Karpas-422 (cell line): ENCODE results near the gene POU6F2. TPM values are rescaled to one million over a fixed set of nuclear protein-coding genes. Genes with fewer than 3 reads are reported as not detected.

Experiments used
- DNase-seq: peaks from one replicate; pipeline ENCODE4 v3.0.0-alpha.2; 2015
- H2AFZ ChIP-seq: fragments of 200-600 bp; sonication (generic); 2 replicates; pipeline ENCODE4 v1.6.1; 2014; ENCODE audit warnings: antibody characterized with exemption, low read length, mixed read lengths
- H3K27ac ChIP-seq: fragments of 200-600 bp; sonication (generic); 2 replicates; pipeline ENCODE4 v1.5.1; 2014; ENCODE audit warnings: mild to moderate bottlenecking, low read length, moderate library complexity
- H3K27me3 ChIP-seq: fragments of 200-600 bp; sonication (generic); 2 replicates; pipeline ENCODE4 v1.6.1; 2014; ENCODE audit warnings: low read length, mixed read lengths
- H3K36me3 ChIP-seq: fragments of 200-600 bp; sonication (generic); 2 replicates; pipeline ENCODE4 v1.6.1; 2014; ENCODE audit warnings: low read length, mixed read lengths; ENCODE audit not compliant: insufficient read depth
- H3K4me1 ChIP-seq: fragments of 200-600 bp; sonication (generic); 2 replicates; pipeline ENCODE4 v1.6.1; 2014; ENCODE audit warnings: mild to moderate bottlenecking, low read length, mixed read lengths
- H3K4me2 ChIP-seq: fragments of 200-600 bp; sonication (generic); 2 replicates; pipeline ENCODE4 v1.6.1; 2014; ENCODE audit warnings: low read length, low read depth, mild to moderate bottlenecking; ENCODE audit not compliant: poor library complexity, severe bottlenecking
- H3K4me3 ChIP-seq: fragments of 200-600 bp; sonication (generic); 2 replicates; pipeline ENCODE4 v1.5.1; 2014; ENCODE audit warnings: mild to moderate bottlenecking, antibody characterized with exemption, low read length, mixed read lengths
- H3K79me2 ChIP-seq: fragments of 200-600 bp; sonication (generic); 2 replicates; pipeline ENCODE4 v1.6.1; 2014; ENCODE audit warnings: mild to moderate bottlenecking, low read length, mixed read lengths
- H3K9ac ChIP-seq: fragments of 200-600 bp; sonication (generic); 2 replicates; pipeline ENCODE4 v1.6.0; 2014; ENCODE audit warnings: low read length
- H3K9me2 ChIP-seq: fragments of 200-600 bp; sonication (generic), shearing (Covaris generic); replicated peaks from 2 replicates; pipeline ENCODE4 v1.6.0; 2014; ENCODE audit warnings: mild to moderate bottlenecking, low read length, moderate library complexity; ENCODE audit not compliant: insufficient read depth
- H3K9me3 ChIP-seq: fragments of 300-700, 200-600 bp; sonication (generic); 2 replicates; pipeline ENCODE4 v1.6.1; 2014; ENCODE audit warnings: low read length, mixed read lengths
- H4K20me1 ChIP-seq: fragments of 200-600 bp; sonication (generic); 2 replicates; pipeline ENCODE4 v1.6.1; 2014; ENCODE audit warnings: mild to moderate bottlenecking, antibody characterized with exemption, low read length, low read depth; ENCODE audit not compliant: insufficient read depth
- total RNA-seq: library from RNA; depleted of rRNA; stranded (reverse); fragments of >200 nt; shearing (Covaris generic); gene quantifications from 2 replicates; pipeline ENCODE4 v1.2.3, GENCODE V29; 2014; ENCODE audit warnings: low replicate concordance

The POU6F2 gene
- total RNA-seq, 1 experiment from 2014 or later, result not detected

- no peaks in the 10 kb centered on the region for H3K27me3 ChIP-seq
- no peaks in the 10 kb centered on the region for H3K9me2 ChIP-seq
- no peak overlapping the region for H3K9ac ChIP-seq
- DNase-seq, result no peak
- no peak overlapping the region for H3K4me2 ChIP-seq
- peaks cover 35% of the 10 kb centered on the region for H3K4me1 ChIP-seq
- H3K9me3 ChIP-seq, result no peaks in the 10 kb centered on the region
- H3K79me2 ChIP-seq, result no peaks in the 10 kb centered on the region
- H2AFZ ChIP-seq, result no peak overlapping the region
- H3K4me3 ChIP-seq, result no peak overlapping the region
- H3K27ac ChIP-seq, result no peak overlapping the region
- no peaks in the 10 kb centered on the region for H4K20me1 ChIP-seq
- H3K36me3 ChIP-seq, result no peaks in the 10 kb centered on the region
Measured at GRCh38 chr7:39430441-39430840, 452.7 kb downstream of the POU6F2 start.

DNA sequence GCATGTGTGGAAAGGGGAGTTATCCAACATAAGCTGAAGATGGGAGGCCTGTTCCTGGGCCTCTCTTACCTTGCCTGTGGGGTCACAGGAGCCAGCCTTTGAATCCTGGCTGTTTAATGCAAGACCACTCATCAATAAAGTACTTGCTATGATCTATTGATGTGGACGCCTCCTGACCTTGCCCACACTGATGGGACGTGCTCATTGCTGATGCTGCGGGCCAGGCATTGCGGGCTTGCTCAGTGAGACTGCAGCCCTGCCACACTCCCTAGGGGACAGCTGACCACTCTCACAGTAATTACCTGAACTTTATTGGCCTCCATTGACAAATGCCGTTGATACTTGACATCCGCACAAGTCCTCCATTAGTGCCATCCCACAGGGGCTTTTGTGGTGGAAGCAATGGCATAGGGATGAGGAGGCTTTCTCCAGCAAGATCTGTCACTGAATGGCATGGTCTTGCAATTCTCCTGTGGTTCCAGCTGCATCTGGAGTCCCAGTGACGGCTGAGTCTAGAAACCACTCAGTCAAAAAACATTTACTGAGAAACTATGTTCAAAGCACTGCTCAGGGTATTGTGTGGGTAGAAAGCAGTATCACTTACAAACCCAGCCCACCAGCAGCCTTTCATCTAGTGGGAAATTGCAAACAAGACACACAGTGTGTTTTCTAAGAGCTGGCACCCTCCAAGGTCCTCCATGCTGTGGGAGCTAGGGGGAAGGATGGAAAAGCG lies 453.4 kb downstream of the POU6F2 start:
- H4K20me1 ChIP-seq, result no peaks in the 10 kb centered on the region
- no peaks in the 10 kb centered on the region for H3K79me2 ChIP-seq
- no peak overlapping the region for H3K9ac ChIP-seq
- no peaks in the 10 kb centered on the region for H3K36me3 ChIP-seq
- no peak overlapping the region for H3K4me2 ChIP-seq
- H3K27ac ChIP-seq, result no peak overlapping the region
- DNase-seq, result no peak
- peaks cover 29% of the 10 kb centered on the region for H3K4me1 ChIP-seq
- H3K4me3 ChIP-seq, result no peak overlapping the region
- H3K9me3 ChIP-seq, result no peaks in the 10 kb centered on the region
- H2AFZ ChIP-seq, result no peak overlapping the region
- no peaks in the 10 kb centered on the region for H3K9me2 ChIP-seq
- no peaks in the 10 kb centered on the region for H3K27me3 ChIP-seq

DNA sequence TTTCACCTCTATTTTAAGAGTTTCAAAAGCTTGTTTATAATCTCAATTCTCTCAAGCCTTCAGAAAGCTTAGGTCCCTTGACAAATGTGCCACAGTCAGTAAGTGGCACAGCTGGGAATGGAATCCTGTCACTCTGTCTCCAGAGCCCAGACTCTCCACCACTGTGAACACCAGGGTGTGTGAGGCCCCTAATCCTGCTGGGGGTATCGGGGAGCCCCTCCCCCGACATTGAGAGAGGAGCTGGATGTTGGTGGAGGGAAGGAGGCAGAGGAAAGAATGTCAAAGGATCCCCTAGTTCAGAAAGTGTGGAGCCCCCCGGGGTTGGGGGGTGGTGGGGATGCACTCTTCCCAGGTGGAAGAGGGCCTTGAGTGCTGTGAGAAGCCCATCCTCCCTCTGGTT lies 454.7 kb downstream of the POU6F2 start:
- no peaks in the 10 kb centered on the region for H4K20me1 ChIP-seq
- H3K4me3 ChIP-seq, result no peak overlapping the region
- H3K4me1 ChIP-seq, result peaks cover 35% of the 10 kb centered on the region
- no peak overlapping the region for H3K9ac ChIP-seq
- no peak for DNase-seq
- H3K36me3 ChIP-seq, result no peaks in the 10 kb centered on the region
- H3K27me3 ChIP-seq, result no peaks in the 10 kb centered on the region
- no peaks in the 10 kb centered on the region for H3K9me2 ChIP-seq
- no peak overlapping the region for H3K4me2 ChIP-seq
- H3K79me2 ChIP-seq, result no peaks in the 10 kb centered on the region
- no peaks in the 10 kb centered on the region for H3K9me3 ChIP-seq
- no peak overlapping the region for H3K27ac ChIP-seq
- H2AFZ ChIP-seq, result no peak overlapping the region

DNA sequence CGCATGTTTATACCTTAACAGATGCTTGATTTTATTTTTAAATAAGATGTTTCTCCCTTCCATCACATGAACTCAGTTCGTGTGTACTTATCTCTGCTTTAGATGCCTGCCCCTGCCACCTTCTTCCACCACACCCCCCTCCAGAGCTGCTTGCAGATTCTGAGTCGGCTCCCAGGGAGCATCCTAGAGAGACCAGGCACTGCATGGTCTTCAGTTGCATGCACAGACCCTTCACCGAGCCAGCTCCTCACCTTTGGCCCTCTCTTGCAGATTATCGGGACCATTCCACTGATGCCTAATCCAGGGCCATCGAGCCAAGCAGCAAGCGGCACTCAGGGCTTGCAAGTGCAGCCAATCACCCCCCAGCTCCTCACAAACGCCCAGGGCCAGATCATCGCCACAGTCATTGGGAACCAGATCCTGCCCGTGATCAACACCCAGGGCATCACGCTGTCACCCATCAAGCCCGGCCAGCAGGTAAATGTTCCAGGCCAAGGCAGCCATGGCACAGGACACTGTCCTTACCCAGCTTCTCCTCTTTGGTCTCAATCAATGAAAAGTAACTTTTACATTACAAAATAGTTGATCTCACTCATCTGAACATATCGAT lies 455.2 kb downstream of the POU6F2 start:
- no peaks in the 10 kb centered on the region for H3K27me3 ChIP-seq
- H4K20me1 ChIP-seq, result no peaks in the 10 kb centered on the region
- no peak overlapping the region for H3K4me3 ChIP-seq
- no peaks in the 10 kb centered on the region for H3K36me3 ChIP-seq
- H3K9me3 ChIP-seq, result no peaks in the 10 kb centered on the region
- peaks cover 35% of the 10 kb centered on the region for H3K4me1 ChIP-seq
- no peak overlapping the region for H3K9ac ChIP-seq
- H3K9me2 ChIP-seq, result no peaks in the 10 kb centered on the region
- 0 out of 2 replicates have a peak overlapping the region, but pooled peaks have one; percentile 3 for H3K27ac ChIP-seq
- no peak for DNase-seq
- no peaks in the 10 kb centered on the region for H3K79me2 ChIP-seq
- peak overlapping the region; percentile 41 for H3K4me2 ChIP-seq
- H2AFZ ChIP-seq, result no peak overlapping the region

DNA sequence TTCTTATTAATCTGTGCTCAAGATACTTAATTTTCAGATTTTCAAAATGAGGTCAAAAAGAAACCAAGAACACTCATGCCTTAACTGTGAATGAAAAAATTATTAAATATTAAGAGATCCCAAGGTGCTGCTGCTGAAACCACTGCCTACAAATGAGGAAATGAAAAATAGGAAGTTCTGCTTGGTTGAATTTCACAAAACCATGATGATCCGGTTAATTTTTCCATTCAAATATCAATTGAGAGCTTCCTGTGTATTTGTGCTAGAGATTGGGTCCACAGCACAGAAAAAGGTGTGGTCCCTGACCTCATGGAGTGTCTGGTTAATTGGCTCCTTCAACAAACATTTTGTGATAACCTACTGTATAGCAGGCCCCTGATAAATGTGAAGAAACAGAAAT lies 455.8 kb downstream of the POU6F2 start:
- peak; percentile 75 for DNase-seq
- peak overlapping the region; percentile 41 for H3K4me2 ChIP-seq
- H3K9ac ChIP-seq, result no peak overlapping the region
- H3K9me2 ChIP-seq, result no peaks in the 10 kb centered on the region
- H3K27me3 ChIP-seq, result no peaks in the 10 kb centered on the region
- no peaks in the 10 kb centered on the region for H4K20me1 ChIP-seq
- H3K79me2 ChIP-seq, result no peaks in the 10 kb centered on the region
- H3K36me3 ChIP-seq, result no peaks in the 10 kb centered on the region
- H3K4me1 ChIP-seq, result peaks cover 35% of the 10 kb centered on the region
- H2AFZ ChIP-seq, result no peak overlapping the region
- H3K27ac ChIP-seq, result peak overlapping the region; percentile 3; the same call in 1 of the 2 replicates
- no peak overlapping the region for H3K4me3 ChIP-seq
- H3K9me3 ChIP-seq, result no peaks in the 10 kb centered on the region

GRCh38 chr7:39434012-39434411 lies 456.3 kb downstream of the POU6F2 start:
- Histone ChIP-seq H2AFZ (no peak overlapping the region), H3K79me2 (no peaks in the 10 kb centered on the region), H3K9me3 (no peaks in the 10 kb centered on the region), H3K9me2 (no peaks in the 10 kb centered on the region), H3K27me3 (no peaks in the 10 kb centered on the region), H3K9ac (no peak overlapping the region), H3K4me3 (no peak overlapping the region), H4K20me1 (no peaks in the 10 kb centered on the region), H3K4me2 (peak overlapping the region; percentile 41), H3K36me3 (no peaks in the 10 kb centered on the region), H3K27ac (no peak overlapping the region), H3K4me1 (peaks cover 35% of the 10 kb centered on the region)
- DNase-seq, result no peak

GRCh38 chr7:39446546-39446945 lies 468.8 kb downstream of the POU6F2 start:
- H3K27ac ChIP-seq, result no peak overlapping the region

DNA sequence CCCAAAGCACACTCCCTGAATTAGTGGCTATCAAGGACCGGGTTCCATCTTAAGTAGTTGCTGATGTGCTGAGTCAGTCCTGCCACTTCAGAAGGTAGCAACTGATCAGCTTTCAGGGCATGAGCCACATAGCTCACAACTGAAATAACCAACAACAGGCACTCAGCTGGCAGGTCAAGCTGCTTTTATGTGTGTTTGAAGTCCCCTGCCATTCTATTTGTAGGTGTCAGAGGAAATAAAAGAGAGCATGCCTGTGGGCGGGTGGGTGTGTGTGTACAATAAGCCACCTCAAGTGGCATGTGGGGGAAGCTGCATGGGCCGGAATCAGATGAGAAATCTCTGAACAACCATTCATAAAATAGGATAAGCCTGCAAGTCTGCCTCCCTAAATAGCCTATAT lies 474.2 kb downstream of the POU6F2 start:
- H2AFZ ChIP-seq, result no peak overlapping the region
- H3K79me2 ChIP-seq, result no peaks in the 10 kb centered on the region
- H3K4me2 ChIP-seq, result no peak overlapping the region
- H3K4me3 ChIP-seq, result no peak overlapping the region
- H3K27me3 ChIP-seq, result no peaks in the 10 kb centered on the region
- no peaks in the 10 kb centered on the region for H3K9me2 ChIP-seq
- H3K27ac ChIP-seq, result no peak overlapping the region
- H4K20me1 ChIP-seq, result no peaks in the 10 kb centered on the region
- H3K9me3 ChIP-seq, result no peaks in the 10 kb centered on the region
- DNase-seq, result no peak
- no peaks in the 10 kb centered on the region for H3K36me3 ChIP-seq
- H3K9ac ChIP-seq, result no peak overlapping the region
- peaks cover 3% of the 10 kb centered on the region; the same call in 1 of the 2 replicates for H3K4me1 ChIP-seq

More at GRCh38 chr7:39446546-39446945, 468.8 kb downstream of the POU6F2 start:
- DNase-seq, result no peak
- Histone ChIP-seq H3K36me3 (no peaks in the 10 kb centered on the region), H3K9me3 (no peaks in the 10 kb centered on the region), H3K4me2 (no peak overlapping the region), H3K4me3 (no peak overlapping the region), H3K4me1 (peaks cover 6% of the 10 kb centered on the region; the same call in 1 of the 2 replicates), H4K20me1 (no peaks in the 10 kb centered on the region), H3K9ac (no peak overlapping the region), H3K27me3 (no peaks in the 10 kb centered on the region), H3K79me2 (no peaks in the 10 kb centered on the region), H2AFZ (no peak overlapping the region), H3K9me2 (no peaks in the 10 kb centered on the region)
